Measurements from ENCODE around the gene F5.
"Not testable (repeated sequence)": the region's sequence is repeated elsewhere in the genome, so short reads cannot be mapped to it uniquely, and the experiment has no call there.

F5 gene

DNA sequence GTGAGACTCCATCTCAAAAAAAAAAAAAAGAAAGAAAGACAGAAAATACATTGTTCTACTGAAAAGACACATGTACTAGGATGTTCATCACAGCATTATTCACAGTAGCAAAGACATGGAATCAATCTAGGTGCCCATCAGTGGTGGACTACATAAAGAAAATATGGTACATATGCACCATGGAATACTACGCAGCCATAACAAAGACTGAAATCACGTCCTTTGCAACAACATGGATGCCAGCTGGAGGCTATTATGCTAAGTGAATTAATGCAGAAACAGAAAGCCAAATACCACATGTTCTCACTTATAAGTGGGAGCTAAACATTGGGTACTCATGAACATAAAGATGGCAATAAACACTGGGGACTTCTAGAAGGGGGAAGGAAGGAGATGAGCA is 51.6 kb downstream of the F5 start:
- DNase-seq: no peak

DNA sequence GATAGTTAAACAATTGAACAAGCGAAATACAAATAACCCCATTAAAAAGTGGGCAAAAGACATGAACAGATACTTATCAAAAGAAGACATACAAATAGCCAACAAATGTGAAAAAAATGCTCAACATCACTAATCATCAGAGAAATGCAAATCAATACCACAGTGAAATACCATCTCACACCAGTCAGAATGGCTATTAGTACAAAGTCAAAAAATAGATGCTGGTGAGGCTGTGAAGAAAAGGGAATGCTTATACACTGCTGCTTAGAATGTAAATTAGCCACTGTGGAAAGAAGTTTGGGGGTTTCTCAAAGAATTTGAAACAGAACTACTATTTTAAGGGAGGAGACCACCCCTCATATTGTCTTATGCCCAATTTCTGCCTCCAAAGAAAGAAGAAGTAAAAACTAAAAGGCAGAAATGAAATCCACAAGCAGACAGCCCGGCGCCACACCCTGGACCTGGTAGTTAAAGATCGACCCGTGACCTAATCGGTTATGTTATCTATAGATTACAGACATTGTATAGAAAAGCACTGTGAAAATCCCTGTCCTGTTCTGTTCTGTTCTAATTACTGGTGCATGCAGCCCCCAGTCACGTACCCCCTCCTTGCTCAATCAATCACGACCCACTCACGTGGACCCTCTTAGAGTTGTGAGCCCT is 52.6 kb downstream of the F5 start:
- DNase-seq: not testable (repeated sequence)

DNA sequence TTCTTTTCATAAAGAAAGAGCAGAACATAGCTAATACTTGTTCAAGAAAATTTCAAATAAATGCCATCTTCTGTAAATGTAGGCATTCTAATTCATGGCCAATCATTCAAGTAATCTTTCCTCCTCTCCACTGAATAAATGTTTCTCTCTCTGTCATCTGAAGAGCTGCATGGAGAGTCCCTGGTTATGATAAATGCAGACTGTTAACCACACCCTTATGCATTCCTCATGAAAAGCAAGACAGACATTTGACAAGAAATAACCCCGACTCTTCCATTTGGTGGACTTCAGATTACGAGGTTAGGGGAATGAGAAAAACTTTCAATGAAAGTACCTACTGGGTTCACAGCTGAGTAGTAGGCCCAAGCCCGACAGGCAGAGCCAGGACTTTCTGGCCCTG is 55.8 kb downstream of the F5 start:
- no peak for DNase-seq

- DNase-seq: no peak
Observed at GRCh38 chr1:169529068-169529642, 57.1 kb downstream of the F5 start.

- DNase-seq: no peak
Observed at GRCh38 chr1:169528215-169529067, 57.8 kb downstream of the F5 start.

- no peak for DNase-seq
Observed at GRCh38 chr1:169527451-169528214, 58.6 kb downstream of the F5 start.

- DNase-seq: no peak
Observed at GRCh38 chr1:169527001-169527400, 59.3 kb downstream of the F5 start.

DNA sequence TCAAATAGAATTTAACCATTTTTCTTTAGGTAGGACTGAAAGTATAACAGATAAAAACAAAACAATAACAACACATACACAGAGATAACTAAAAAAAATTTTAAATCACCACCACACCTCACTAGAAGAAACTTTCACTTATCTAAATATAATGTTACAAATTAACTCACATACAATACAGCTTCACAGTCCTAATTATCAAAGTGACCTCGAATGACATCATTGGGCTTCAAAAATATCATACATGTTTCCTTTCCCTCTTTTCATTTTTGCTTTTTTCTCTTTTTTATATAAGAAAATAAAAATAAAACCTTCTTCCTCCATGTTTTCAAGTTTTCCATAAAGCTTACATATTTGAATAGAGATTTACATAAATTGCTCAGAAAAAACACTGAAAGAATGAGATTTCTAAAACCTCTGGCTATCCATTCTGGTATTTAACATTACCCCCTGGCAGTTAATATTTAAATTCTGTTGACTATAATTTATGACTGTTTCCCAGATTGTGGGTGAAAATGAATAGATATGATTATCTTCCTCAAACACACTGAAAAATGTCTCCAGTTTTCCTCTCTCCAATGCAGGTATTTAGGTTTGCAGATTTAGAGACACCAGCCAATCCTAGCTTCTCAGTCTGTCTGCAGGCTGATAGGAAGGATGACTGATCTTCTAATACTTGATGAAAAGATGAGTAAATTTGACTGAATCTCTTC is 60.0 kb downstream of the F5 start:
- DNase-seq: no peak

DNA sequence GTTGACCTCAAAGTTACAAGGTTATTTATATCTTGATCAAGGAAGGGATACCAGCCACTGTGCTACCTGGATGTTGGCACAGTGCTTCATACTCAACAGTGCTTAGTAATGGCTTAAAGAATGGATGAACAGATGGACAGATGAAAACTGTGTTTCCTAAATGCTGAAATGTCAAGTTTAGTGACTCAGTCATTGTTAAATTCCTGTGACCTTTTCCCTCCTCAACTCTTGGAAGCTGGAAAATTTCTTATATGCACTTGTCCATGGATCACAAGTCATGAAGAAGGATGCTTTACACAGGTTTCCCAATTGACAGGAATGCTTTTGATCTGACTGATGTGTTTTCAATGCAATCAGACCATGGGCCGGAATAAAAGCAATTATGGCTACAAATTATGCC is 60.9 kb downstream of the F5 start:
- DNase-seq: no peak

GRCh38 chr1:169523904-169524303 is 62.4 kb downstream of the F5 start:
- no peak for DNase-seq

DNA sequence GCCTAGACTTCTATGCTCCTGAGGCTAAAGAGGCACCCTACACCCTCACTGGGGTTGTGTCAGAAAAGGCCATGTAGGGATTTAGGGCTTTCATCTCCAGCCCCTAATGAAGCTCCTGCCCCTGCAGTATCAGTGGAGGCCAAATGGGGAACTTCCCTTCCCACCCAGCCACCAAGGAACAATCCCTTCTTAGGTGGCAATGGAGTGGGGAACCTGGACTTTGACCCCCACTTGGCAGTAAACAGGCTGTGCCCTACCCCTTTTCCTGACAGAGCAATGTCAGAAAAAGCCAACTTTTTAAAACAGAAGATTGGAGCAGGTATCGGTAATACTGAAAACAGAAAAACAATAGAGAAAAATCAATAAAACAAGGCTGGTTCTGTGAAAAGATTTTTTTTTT is 65.1 kb downstream of the F5 start:
- DNase-seq: no peak

- DNase-seq: no peak
Observed at GRCh38 chr1:169517558-169518186, 68.6 kb downstream of the F5 start.

DNA sequence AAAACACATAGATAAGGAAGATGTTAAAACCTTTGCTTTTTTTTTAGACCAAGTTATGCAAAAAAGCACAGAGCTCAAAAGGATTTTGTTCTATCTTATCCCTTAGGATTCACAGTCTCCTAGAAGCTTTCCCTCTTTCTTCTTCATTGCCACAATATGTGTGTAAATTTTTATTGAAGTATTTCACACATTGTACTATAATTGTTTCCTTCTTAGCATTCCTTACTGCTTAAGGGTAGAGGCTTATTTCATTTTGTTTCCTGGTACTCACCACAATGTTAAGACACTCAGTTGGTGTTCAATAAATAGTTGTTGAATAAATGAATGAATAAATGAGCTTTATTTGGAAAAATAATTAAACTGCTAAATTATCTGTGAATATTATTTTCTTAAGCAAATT is 70.6 kb downstream of the F5 start:
- DNase-seq: no peak

- DNase-seq: no peak
Observed at GRCh38 chr1:169514566-169515270, 71.6 kb downstream of the F5 start.

- DNase-seq: no peak
Observed at GRCh38 chr1:169513208-169513607, 73.1 kb downstream of the F5 start.

DNA sequence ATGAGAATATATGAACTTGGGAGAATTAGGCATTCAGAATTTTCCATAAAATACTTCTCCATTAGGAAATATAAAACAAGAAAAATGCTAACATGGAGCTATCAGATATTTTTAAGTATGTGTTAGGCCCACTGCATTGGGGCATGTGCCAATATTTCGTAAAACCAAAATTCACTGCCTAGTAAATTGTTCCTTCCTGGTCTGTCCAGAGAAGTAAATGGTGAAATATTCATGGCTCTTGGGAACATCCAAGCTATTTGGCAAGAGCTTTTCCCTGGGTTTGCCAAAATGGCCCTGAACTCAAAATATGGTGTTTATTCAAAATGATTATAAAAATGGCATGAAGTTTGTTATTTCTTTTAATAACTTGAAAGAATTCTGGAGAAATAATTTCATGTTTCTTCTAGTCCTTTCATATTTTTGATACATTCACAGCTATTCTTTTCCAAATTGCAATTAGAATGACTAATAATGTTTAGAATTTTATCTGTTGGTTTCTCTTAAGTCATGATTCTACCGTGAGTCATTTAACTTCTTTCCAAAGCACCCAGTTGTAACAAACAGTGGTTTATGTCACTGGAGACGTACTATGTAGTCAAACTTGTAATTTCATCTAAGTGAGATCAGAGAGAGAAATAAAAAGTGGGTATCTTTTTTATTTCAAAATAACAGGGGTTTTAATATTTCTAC is 74.8 kb downstream of the F5 start:
- DNase-seq: no peak

DNA sequence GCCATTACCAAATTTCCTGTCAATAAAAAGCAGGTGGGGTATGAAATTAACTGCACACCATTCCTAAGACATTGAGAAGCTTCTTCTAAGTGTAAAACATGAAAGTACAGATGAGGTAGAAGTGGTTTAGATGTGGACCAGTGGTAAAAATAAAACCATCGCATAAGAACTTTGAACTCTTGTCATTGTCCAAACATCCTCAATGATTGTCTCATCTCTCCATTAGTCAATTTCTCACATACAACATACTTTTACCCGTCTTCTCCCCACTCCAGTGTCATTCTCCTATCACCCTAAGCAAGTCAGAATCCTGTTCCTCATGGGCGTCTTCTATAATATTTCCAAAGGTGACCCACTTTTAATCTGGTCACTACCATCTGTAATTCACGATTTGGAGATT is 76.2 kb downstream of the F5 start:
- DNase-seq: no peak

DNA sequence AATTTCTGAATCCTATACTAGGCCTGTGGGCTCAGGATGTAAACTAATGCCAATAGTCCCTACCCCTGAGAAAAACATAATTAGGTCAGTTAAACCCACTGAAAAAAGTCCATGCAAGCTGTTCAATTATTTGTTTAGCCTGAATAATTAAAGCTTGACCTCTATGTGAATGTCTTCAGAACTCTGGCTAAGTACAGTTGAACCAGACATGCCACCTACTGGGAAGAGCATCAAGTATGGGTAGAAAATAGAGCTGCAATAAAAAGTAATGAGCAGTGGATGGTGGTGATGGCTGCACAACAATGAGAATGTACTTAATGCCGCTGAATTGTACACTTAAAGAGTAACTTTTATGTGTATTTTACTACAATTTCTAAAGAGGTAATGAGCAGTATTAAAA is 76.9 kb downstream of the F5 start:
- DNase-seq: no peak

DNA sequence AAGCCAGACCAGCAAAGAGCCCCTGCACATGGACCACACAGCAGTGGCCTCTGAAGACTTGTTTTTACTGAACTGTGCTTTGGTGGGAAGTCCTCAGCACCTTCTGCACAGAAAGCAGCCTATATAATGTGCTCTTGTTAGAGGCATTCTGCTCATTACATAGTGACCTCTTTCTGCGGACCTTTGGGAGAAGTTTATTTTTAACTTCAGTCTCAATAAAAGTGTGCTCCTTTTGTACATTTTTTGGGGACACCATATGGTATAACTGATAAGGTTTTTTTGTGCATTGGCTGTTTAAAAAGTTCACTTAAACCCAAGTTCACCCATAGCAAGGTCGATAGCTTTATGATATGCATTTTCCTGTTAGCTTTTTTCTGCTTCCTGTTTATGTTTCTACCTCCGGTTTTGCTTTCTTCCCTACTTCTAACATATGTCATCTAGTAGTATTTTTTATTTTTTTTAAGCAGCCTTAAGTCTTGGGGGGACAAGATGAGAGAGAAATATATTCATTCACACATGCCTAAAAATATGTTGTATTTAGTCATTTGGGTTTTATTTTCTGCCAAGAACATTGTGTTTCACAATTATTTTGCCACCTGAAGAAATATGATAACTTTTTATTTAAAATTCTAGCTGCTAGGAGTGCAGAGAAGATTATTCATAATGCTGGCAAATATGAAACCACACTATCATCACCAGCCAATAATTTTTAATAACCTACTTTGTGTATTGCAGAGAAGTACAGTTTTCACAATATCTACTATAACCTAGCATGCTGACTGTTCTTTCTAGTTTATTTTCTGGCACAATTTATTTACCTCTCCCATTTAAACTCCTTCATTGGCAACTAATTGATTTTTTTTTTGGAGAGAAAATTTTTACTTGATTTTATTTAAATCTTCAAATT is 77.6 kb downstream of the F5 start:
- DNase-seq: no peak

GRCh38 chr1:169507413-169507812 is 78.9 kb downstream of the F5 start:
- no peak for DNase-seq
